GM12801 (cell line): ENCODE data around the gene HORMAD2.

Experiments used
- CTCF ChIP-seq: IDR thresholded peaks from one replicate; pipeline ENCODE4 v1.5.1; 2011; ENCODE audit warnings: control low read depth; ENCODE audit not compliant: insufficient read length; ENCODE audit errors: extremely low read depth

HORMAD2 gene

GRCh38 chr22:30158277-30158676 is 78.0 kb downstream of the HORMAD2 start:
- TF ChIP-seq CTCF = no peak

GRCh38 chr22:30158744-30159500 is 78.7 kb downstream of the HORMAD2 start:
- no peak for TF ChIP-seq CTCF

GRCh38 chr22:30159561-30160353 is 79.5 kb downstream of the HORMAD2 start:
- TF ChIP-seq CTCF = no peak

- no peak for TF ChIP-seq CTCF
Measured at GRCh38 chr22:30161051-30161469, 80.8 kb downstream of the HORMAD2 start.

- no peak for TF ChIP-seq CTCF
Measured at GRCh38 chr22:30167296-30167695, 87.0 kb downstream of the HORMAD2 start.

- TF ChIP-seq CTCF = no peak
Measured at GRCh38 chr22:30167734-30168133, 87.5 kb downstream of the HORMAD2 start.

GRCh38 chr22:30169002-30169401 is 88.7 kb downstream of the HORMAD2 start:
- TF ChIP-seq CTCF = no peak
